ENCODE data around the gene C15orf39. TPM values are rescaled to one million over a fixed set of nuclear protein-coding genes. Genes with fewer than 3 reads are reported as not detected.

Gene C15orf39
- total RNA-seq, 1 experiment from 2014 or later, result 45.6 TPM

GRCh38 chr15:75198560-75199356, 2.9 kb upstream of the C15orf39 start:
- no peak overlapping the region for H2BK120ac ChIP-seq (ENCODE audit: low read depth, low read length, poor library complexity, severe bottlenecking)
- peaks cover 4% of the 10 kb centered on the region for H3K4me1 ChIP-seq (ENCODE audit: insufficient read depth, low read length)
- H4K20me1 ChIP-seq (ENCODE audit: control insufficient read depth, insufficient read depth, insufficient read length), result peaks cover 6% of the 10 kb centered on the region
- no peak overlapping the region for H2BK20ac ChIP-seq (ENCODE audit: low read depth, low read length, poor library complexity, severe bottlenecking)
- peaks cover 33 to 53% of the 10 kb centered on the region in 2 experiments for H3K4me1 Mint-ChIP-seq
- no CpG with 5 or more reads among the region's 3 CpGs for WGBS (ENCODE audit: extremely low coverage, insufficient read length, low lambda C conversion rate)
- H3K9ac ChIP-seq (ENCODE audit: extremely low read depth, insufficient read length, low read length), result no peak overlapping the region
- H2BK12ac ChIP-seq (ENCODE audit: insufficient read length, low read depth, low read length), result no peak overlapping the region
- no peaks in the 10 kb centered on the region for H3K27me3 ChIP-seq (ENCODE audit: insufficient read depth, low read length)
- peaks cover 0 to 2% (median 0%) of the 10 kb centered on the region in 3 experiments; a peak in 2 of 7 replicates for H3K36me3 Mint-ChIP-seq (ENCODE audit: insufficient read depth in 1 of 3, low read depth in 3 of 3)
- peaks cover 2% of the 10 kb centered on the region for H3K27me3 Mint-ChIP-seq (ENCODE audit: low read depth)
- H3K27ac Mint-ChIP-seq, result no peak overlapping the region
- peaks cover 17% of the 10 kb centered on the region for H3K23me2 ChIP-seq (ENCODE audit: insufficient read length, low read depth, low read length, poor library complexity, severe bottlenecking)
- H3K4me3 Mint-ChIP-seq, result no peak overlapping the region; a peak in 1 of 5 replicates
- no peak overlapping the region for H3K4ac ChIP-seq (ENCODE audit: low read depth, low read length)
- H3K9me3 Mint-ChIP-seq, result no peaks in the 10 kb centered on the region; a peak in 1 of 5 replicates
- no peak overlapping the region for H3K18ac ChIP-seq (ENCODE audit: insufficient read length, low read depth, low read length)
- no peaks in the 10 kb centered on the region for H3K79me1 ChIP-seq (ENCODE audit: insufficient read depth, low read depth, low read length, poor library complexity, severe bottlenecking)
- H2BK5ac ChIP-seq (ENCODE audit: insufficient read length, low read length), result no peak overlapping the region
- H3T11ph ChIP-seq (ENCODE audit: low read length), result no peak overlapping the region
- no peak overlapping the region for H4K5ac ChIP-seq (ENCODE audit: insufficient read length, low read depth, low read length)
- H3K4me2 ChIP-seq (ENCODE audit: insufficient read depth, insufficient read length, low read length), result peak overlapping the region; percentile 35
- no peak overlapping the region for H4K8ac ChIP-seq (replicated peaks; ENCODE audit: insufficient read length, low read depth, low read length)
- H3K23ac ChIP-seq (ENCODE audit: insufficient read length, low read depth, low read length), result no peak overlapping the region
- H2AK5ac ChIP-seq (ENCODE audit: insufficient read length, low read length), result no peak overlapping the region
- no peak overlapping the region for H2BK15ac ChIP-seq (ENCODE audit: low read depth, low read length)
- H3K9me3 ChIP-seq (ENCODE audit: control insufficient read depth, low read depth, low read length), result no peaks in the 10 kb centered on the region
- H3K27ac ChIP-seq (ENCODE audit: insufficient read length, low read depth, low read length), result no peak overlapping the region
- DNase-seq, result peak; percentile 80
- H4K91ac ChIP-seq (ENCODE audit: insufficient read length, low read depth, low read length), result no peak overlapping the region
- no peak overlapping the region for H3K14ac ChIP-seq (ENCODE audit: insufficient read depth, low read length)
- H2AFZ ChIP-seq (ENCODE audit: low read length), result no peak overlapping the region
- H3K79me2 ChIP-seq (ENCODE audit: insufficient read depth, low read length), result peaks cover 11% of the 10 kb centered on the region; the same call in 1 of the 2 replicates
- no peak for TF ChIP-seq CTCF (conservative IDR thresholded peaks at IDR 0.05)
- H3K56ac ChIP-seq (ENCODE audit: insufficient read length, low read depth, low read length), result no peak overlapping the region
